HPDE6-E6E7 (cell line): Measurements from ENCODE around the gene MSI1.
"Not testable (repeated sequence)": the region's sequence is repeated elsewhere in the genome, so short reads cannot be mapped to it uniquely, and the experiment has no call there.

ENCODE experiments used
- DNase-seq: peaks from one replicate; pipeline ENCODE4 v3.0.0; 2011; ENCODE audit warnings: missing footprints; ENCODE audit errors: extremely low spot score

Gene MSI1

DNA sequence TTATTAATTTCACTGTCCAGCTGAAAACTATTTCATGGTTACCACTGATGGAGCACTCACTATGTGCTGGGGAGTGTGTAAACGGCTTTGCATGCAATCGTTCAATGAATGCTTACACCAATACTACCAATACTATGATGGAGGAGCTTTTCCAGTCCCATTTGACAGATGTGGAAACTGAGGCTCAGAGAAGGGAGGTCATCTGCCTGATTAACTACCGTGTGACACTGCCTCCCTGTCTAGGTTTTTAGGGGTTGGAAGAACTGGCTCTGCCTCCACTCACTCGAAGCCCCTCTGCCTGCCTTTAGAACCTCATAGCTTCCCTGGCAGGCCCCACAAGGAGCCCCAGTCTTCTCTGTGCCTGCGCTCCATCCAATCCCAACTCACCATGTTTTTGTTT, 11.9 kb downstream of the MSI1 start:
- no peak for DNase-seq

DNA sequence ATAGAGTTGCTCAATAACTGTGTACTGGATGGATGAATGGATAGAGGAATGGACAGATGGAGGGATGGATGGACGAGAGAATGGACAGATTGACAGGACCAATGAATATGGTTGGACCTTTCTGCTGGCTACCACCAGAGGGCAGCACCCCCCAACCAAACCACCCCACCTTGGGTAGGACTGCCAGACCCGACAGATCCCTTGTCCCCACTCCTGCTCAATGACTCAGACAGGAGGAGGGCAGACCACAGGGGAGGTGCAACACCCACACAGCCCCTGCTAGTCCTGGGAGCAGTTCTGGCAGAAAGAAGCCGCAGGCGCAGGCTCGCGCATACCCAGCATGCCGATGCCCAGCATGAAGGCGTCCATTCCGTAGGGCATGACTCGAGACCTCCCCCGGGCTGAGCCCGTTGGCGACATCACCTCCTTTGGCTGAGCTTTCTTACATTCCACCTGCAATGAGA, 12.4 kb downstream of the MSI1 start:
- peak; percentile 89 for DNase-seq

DNA sequence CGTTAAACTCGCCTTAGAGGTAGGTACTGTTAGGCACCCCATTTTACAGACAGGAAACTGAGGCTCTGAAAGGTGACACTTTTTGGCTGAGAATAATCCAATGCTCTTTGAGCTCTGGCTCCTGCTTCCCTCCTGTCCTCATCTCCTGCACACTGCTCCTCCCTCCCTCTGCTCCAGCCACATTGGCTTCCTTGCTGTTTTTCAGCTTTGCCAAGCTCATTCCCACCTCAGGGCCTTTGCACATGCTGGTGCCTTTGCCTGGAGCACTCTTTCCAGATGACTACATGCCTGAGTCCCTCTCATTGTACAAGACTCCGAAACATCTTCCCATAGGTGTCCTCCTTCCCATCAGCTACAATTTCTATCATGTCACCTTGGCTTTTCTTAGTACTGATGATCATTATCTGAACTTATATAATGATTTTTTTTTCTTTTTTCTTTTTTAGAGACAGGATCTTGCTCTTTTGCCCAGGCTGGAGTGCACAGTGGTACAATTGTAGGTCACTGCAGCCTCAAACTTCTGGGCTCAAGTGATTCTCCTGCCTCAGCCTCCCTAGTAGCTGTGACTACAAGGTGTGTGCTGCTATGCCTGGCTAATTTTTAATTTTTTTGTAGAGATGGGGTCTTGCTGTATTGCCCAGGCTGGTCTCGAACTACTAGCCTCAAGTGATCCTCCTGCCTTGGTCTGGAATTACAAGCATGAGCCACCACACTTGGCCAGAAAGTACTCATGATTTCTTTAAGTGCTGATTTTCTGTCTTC, 15.2 kb downstream of the MSI1 start:
- DNase-seq: no peak

DNA sequence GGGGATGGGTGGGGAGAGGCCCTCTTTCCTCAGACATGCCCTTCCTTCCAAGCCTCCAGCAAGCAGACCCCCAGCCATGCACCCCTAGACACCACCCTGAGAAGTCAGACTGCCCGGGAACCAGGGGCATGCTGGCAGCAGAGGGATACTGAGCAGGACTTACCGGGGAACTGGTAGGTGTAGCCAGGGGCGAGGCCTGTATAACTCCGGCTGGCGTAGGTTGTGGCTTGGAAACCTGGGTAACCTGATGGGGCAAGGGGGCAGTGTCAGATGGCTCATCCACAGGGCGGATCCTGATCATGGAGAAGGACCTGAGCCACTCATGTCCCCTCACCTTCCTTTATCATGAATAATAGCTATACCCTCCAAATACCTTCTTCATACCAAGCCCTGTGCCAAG, 15.8 kb downstream of the MSI1 start:
- no peak for DNase-seq

DNA sequence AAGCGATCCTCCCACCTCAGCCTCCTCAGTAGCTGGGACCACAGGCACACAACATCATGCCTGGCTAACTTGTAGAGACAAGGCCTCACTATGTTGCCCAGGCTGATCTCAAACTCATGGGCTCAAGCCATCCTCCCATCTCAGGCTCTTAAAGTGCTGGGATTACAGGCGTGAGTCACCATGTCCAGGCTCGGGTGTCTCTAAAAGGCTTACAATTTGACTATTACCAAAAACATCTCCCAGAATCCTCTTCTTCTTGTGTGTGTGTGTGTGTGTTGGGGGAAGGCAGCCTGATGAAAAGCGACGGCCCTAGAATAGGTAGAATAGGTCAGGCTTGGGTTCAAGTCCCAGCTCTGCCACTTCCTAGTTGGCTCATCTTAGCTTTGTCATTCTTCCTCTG, 16.8 kb downstream of the MSI1 start:
- no peak for DNase-seq

DNA sequence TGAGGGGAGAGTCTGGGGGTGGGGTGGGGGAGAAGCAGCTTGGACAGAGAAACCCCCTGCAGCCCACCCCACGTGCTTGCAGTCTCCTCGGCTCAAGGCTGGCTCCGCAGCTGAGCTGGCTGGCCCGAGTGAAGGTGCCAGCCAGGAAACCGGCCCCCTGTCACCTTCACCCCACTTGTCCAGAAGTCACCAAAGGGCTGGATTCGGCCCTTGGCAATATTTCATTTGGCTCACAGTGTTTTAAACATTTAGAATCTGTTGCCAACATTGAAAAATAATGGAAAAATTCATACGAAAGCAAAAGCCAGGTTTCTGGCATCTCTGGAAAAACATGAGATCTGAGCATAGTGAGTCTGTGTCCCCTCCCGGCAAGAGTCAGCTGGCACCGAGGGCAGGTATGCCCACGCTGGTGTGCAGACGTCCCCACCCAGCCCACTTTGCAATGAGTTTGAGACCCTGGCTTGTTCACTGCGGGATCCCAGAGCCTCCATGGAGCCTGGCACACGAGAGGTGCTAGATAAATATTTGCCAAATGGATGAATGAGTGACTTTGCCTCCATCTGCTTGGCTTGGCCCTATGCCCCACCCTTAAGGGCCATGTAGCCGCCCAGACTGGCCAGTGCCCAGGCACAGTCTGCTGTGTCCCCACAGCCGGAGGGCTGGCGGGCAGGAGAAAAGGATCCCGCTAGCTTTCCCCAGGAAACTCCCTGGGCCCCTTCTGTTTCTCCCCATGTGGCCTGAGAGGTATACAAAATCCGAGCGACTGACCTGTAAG, 18.2 kb downstream of the MSI1 start:
- DNase-seq: no peak

DNA sequence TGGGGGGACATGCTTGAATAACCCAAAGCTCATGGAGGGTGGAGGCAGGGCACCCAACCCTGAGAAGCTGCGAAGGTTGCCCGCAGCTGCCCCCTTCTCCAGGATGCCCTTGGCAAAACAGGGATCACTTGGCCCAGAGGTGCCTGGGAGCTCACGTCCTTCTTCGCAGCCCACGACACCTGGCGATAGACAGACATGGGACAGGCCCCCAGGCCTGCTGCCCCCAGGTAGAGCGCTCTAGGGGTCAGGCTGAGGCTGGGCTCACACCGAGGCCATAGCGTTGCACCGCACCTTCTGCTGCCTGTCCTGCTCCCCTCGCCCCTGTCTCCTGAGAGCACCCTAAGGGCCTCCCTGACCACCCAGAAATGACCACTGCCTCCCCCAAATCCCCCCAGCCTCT, 21.2 kb downstream of the MSI1 start:
- no peak for DNase-seq

DNA sequence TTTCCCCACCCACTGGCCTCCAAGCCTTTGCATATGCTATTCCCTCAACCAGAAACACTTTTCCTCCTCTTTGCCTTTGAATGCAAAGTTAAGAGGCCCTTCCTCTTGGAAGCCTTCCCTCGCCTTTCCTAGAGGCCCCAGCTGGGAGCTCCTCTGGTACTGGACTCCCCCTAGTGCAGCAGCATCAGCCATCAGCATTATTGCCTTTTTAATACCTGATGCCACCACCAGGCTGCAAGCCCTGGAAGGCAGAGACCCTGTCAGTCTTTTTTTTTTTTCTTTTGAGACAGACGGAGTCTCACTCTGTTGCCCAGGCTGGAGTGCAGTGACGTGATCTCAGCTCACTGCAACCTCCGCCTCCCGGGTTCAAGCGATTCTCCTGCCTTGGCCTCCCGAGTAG, 22.3 kb downstream of the MSI1 start:
- no peak for DNase-seq

DNA sequence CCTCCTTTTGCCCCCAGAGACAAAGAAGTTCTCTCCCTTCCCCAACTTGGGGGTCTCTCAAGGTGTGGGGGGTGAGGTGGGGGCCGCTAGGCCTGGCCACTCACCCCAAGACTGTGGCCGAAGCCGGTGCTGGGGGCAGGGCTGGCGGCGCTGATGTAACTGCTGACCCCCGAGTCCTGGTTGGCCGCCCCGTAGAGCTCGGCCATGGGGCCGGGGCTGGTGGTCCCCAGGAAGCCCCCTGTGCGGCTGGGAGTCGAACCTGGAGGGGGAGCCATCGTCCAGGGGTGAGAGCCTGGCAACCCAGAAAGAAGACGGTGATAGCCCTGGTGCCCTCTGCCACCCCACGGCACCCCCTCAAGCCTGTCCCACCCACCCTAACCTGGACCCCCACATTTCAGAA, 22.9 kb downstream of the MSI1 start:
- no peak for DNase-seq

DNA sequence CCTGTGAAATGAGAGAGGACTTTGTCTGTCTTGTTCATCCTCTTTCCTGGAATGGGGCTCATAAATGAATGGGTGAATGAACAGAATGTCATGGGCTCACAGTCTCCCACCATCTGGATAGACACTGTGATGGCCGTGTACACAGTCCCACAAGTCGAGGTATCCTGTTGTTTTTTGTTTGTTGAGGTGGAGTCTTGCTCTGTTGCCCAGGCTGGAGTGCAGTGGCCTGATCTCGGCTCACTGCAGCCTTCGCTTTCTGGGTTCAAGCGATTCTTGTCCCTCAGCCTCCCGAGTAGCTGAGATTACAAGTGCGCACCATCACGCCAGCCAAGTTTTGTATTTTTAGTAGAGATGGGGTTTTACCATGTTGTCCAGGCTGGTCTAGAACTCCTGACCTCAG, 25.3 kb downstream of the MSI1 start:
- DNase-seq: no peak

DNA sequence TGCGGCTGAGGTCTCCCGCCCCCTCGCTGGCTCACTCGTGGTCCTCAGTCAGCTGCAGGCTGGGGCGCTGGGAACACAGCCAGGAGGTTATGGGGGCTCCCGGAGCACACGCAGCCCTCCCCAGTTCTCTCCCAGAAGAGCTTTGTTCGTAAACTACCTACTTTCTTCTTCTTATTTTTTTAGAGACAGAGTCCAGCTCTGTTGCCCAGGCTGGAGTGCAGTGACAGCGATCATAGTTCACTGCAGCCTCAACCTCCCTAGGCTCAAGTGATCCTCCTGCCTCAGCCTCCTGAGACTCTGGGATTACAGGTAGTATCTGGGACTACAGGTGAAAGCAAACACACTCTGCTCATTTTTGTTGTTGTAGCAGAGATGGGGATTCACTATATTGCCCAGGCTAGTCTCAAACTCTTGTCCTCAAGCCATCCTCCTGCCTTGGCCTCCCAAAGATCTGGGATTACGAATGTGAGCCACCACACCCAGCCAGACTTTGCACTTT, 25.9 kb downstream of the MSI1 start:
- DNase-seq: no peak

DNA sequence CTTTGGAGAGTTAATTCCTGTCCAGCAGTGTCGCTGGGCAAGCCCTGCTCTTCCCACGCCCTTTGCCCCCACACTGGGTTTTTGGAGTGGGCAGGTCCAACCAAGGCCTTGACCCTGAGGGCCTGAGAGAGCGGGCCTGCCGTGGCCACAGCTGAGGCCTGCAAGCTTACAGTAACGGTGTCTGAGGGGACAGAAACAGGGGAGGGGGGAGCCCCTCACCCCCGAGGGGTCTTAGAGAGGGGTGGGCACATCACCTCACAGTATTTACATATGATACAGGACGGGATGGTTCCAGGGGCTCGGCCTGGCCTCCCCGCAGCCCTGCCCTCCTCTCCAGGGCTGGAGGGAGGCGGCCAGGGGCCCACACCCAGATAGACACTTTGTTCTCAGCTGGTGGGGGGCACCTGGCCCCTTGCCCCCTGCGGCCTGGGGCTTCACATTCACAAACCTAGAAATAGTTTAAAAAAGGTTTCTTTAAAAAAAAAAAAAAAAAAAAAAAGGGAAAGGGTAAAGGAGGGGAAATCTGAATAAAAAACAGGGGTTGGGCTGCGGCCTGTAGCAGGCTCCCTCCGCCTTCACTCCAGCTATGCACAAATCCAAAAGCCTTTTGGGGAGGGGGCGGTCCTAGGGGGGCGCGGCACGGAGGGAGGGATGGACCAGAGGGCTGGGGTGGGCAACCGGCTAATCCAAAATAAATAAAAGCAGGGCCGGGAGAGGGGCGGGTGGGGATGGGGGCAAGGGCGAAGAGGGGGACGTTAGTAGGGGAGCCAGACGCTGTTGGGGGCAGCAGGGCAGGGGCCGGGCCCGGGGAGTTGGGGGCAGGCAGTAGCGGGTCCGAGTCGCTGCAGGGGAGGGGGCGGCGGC, 26.6 kb downstream of the MSI1 start:
- DNase-seq: no peak

DNA sequence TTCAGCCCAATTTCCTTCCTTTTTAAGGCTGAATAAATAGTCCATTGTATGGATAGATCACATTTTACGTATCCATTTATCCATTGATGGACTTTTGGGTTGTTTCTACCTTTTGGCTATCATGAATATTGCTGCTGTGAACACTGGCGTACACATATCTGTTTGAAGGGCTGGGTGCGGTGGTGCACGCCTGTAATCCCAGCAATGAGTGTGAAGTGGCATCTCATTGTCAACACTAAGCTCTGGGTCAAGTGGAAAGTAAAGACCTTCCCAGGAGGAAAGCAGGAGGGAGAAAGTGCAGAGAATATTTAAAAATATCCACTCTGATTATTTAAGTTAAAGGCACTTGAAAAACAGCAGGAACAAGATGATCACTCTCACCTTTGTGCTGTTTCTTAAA, 29.7 kb downstream of the MSI1 start:
- no peak for DNase-seq

DNA sequence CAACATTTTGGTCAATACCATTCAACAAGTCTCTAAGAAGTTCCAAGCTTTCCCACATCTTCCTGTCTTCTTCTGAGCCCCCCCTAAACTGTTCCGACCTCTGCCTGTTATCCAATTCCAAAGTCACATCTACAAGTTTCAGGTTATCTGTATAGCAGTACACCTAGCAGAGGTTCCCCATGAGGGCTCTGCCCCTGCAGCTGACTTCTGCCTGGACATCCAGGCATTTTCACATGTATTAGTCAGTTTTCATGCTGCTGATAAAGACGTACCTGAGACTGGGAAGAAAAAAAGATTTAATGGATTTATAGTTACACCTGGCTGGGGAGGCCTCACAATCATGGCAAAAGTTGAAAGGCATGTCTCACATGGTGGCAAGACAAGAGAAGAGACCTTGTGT, 31.2 kb downstream of the MSI1 start:
- no peak for DNase-seq

DNA sequence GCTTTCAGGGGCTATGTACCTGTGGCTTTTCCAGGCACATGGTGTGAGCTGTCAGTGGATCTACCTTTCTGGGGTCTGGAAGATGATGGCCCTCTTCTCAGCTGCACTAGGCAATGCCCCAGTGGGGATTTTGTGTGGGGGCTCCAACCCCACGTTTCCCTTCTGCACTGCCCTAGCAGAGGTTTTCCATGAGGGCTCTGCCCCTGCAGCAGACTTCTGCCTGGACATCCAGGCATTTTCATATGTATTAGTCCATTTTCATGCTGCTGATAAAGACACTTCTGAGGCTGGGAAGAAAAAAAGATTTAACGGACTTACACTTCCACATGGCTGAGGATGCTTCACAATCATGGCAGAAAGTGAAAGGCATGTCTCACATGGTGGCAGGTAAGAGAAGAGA, 32.6 kb downstream of the MSI1 start:
- DNase-seq: not testable (repeated sequence)

DNA sequence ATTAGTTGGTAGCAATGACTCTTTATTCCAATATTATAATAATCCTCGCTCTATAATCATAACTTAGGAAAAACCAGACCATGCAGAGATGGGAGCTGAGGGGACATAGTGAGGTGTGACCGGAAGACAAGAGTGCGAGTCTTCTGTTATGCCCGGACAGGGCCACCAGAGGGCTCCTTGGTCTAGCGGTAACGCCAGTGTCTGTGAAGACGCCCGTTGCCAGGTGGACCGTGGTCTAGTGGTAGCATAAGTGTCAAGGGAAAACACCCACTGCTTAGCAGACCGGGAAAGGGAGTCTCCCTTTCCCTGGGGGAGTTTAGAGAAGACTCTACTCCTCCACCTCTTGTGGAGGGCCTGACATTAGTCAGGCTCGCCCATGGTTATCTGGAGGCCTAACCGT, 33.5 kb downstream of the MSI1 start:
- DNase-seq: not testable (repeated sequence)

DNA sequence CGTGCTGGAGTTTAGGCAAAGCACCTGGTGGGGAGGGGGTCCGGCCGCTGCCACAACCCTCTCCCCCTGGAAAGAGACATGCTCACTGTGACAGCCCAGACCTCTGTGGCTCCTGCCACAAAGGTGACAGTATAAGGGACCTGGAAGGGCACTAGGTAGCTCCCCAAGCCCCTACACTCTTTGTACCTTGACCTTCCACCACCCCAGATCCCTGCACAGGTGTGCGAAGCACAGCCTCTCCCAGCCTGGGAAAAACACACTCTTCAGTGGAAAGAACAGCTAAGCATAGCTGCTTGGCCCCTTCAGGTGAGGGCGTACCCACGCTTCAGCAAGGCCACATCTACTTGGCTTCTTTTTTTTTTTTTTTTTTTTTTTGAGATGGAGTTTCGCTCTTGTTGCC, 36.4 kb downstream of the MSI1 start:
- no peak for DNase-seq

DNA sequence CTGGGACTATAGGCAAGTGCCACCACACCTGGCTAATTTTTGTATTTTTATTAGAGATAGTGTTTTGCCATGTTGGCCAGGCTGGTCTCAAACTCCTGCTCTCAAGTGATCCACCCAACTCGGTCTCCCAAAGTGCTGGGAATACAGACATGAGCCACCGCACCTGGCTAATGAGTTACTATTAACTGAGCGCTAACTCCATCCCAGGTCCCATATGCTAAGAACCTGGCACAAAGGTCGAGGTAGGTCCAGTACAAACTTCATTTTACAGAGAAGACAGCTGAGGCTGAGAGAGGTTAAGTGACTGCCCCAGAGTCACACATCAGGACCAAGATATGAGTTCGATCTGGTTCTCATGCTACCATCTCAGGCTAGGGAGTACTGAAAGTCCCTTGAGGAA, 36.9 kb downstream of the MSI1 start:
- no peak for DNase-seq

DNA sequence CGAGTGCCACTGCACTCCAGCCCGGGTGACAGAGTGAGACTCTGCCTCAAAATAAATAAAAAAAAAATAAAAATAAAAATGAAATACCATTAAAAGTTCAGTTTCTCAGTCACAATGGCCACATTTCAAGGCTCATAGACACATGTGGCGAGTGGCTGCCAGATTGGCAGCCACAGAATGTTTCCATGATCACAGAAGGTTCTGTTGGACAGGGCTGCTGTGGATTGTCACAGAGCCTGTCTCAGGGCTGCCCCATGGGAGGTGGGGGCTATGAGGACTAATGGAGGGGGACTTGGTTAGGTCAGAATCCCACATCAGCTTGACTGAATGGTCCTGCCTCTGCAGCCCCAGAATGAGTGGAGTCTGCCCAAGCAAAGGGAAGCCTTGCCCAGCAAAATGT, 37.6 kb downstream of the MSI1 start:
- DNase-seq: no peak

DNA sequence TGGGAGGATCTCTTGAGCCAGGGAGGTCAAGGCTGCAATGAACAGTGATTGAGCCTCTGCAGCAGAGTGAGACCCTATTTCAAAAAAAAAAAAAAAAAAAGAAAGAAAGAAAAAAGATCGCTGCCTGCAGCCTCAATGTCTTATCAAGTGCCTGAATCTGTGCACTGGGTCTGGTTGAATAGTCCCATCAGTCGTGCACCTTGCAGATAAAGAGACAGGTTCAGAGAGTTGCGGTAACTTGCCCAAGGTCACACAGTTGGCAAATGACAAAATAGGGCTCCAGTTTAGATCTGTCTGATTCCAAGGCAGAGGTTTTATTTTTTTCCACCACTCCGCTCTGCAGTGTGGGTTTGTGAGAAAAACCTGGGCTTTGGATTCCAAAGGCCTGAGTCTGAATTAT, 40.7 kb downstream of the MSI1 start:
- no peak for DNase-seq

DNA sequence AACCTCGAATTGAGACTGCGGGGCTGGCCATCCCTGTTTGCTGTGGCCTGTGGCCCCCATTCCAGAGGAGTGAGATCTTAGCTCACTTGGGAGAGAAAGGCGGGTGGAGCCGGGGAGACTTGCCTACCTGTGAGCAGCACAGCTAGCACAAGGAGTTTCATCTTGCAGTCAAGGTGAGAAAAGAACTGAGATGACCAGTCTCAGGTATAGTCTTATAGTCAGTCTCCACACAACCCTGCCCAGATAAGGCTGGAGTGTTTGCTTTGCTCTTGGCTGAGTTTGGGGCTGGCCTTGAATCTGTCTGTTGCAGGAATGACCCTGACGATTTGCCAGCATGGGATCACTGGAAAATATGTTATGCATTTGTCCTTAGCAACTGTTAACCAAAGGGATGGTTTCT, 41.4 kb downstream of the MSI1 start, which contains the start of gene PLA2G1B:
Gene PLA2G1B, minus strand, starts transcription at position 187 of the 400 bp plus-strand sequence. Its CDS starts 26 bp downstream, at position 161.
- DNase-seq: no peak

DNA sequence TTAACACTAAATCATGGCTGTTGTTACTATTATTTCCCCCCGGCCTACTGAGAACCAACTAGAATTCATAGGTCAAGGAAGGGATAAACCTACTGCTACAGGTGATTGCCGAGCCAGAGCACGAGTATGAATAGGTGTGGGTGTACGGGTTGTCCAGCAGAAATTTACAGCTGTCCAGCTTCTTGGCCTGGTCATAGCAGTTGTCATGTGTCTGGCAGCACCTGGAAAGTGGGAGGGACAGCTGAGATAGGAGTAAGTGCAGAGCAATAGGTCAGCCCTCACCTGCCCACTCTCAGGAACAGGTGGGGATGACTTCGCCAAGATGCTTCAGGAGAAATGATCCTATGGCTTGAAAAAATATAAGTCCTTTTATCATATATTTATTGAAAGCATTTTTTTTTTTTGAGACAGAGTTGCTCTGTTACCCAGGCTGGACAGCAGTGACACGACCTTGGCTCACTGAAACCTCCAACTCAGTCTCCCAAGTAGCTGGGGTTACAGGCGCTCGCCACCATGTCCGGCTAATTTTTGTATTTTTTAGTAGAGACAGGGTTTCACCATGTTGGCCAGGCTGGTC, 44.0 kb downstream of the MSI1 start:
- no peak for DNase-seq
